Activated T-cell treated with anti-CD3 and anti-CD28 coated beads for 48 hours (primary cell): Measurements from ENCODE around the gene TNFRSF4.
"Not testable (repeated sequence)": the region's sequence is repeated elsewhere in the genome, so short reads cannot be mapped to it uniquely, and the experiment has no call there.

ENCODE experiments used
- DNase-seq: peaks from one replicate; pipeline ENCODE4 v3.0.0-alpha.2; 2020; ENCODE audit warnings: low read depth

Gene TNFRSF4

DNA sequence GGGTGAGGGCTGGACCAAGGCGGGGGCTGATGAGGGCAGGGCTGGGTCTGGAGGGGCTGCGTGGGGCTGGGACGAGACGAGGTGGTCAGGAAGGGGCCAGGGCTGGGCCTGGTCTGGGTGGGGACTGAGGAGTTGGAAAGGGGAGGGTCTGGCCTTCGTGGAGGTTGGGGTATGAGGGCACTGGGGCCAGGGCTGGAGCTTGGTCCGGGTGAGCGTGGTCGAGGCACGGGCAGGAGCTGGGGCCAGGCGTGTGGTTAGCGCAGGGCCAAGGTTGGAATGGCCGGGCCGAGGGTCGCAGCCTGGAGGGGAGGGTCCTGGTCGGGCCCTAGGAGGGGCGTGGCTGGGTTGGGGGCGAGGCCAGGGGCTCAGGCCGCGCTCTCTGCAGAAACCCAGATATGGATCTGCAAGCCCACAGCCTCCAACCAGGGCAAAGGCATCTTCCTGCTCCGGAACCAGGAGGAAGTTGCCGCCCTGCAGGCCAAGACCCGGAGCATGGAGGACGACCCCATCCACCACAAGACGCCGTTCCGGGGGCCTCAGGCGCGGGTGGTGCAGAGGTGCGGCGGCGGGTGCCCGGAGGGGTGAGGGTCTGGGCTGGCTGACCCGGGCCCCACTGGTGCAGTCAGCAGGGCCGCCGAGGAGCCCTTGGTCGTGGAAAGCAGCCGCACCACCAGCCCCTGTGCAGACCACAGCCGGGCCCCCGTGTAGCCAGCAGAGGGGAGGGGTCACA, 31.3 kb downstream of the TNFRSF4 start:
- DNase-seq: no peak

DNA sequence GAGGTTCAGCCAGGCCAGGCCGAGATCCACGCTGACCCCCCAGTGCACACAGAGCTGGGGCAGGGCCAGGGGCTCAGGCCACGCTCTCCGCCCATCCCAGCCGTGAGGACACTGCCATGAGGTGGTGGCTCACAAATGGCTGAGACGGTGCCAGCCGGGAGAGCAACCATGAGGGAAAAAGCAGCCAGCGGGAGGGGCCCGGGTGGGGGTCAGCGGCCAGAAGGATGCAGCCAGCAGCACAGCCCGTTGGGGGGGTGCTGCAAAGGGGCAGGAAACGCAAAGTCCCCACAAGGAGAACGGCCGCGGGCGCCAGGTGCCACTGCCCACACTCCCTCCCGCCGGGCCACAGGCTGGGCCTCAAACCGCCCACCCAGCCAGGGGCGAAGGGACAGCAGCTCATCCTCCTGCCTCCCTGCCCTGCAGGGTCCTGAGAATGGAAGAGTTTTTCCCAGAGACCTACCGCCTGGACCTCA, 32.0 kb downstream of the TNFRSF4 start:
- no peak for DNase-seq

DNA sequence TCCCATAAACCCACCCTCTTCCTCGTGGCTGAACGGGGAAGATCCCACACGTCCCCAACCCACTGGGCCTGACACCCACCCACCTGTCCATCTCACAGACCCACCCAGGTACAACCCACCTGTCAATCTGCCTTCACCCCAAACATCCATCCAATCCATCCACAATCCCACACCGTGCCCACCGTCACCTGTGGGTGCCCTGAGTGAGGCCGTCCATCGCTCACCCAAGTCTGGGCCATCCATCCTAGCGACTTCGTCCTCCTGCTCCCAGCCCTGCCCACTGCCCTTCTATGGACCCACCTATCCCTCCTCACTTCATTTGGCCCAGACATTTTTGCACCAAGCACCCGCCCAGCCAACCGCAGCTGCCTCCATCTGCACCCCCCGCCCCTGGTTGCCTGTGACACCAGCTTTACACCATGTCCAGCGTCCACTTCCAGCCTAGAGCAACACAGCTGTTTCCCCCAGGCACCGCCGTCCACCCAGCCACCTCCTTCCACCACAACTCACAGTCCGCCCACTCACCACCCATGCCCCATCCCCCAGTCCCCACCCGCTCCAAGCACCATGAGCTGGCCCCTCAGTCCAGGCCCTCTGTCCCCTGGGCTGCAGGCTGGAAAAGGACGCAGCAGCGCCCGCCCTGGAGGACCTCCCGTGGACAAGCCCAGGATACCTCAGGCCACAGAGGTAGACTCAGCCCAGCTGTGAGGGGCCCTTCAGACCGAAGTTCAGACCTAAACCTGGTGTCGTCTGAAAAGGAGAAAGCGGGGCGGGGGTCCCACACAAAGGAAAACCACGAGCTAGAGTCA, 32.6 kb downstream of the TNFRSF4 start:
- no peak for DNase-seq

DNA sequence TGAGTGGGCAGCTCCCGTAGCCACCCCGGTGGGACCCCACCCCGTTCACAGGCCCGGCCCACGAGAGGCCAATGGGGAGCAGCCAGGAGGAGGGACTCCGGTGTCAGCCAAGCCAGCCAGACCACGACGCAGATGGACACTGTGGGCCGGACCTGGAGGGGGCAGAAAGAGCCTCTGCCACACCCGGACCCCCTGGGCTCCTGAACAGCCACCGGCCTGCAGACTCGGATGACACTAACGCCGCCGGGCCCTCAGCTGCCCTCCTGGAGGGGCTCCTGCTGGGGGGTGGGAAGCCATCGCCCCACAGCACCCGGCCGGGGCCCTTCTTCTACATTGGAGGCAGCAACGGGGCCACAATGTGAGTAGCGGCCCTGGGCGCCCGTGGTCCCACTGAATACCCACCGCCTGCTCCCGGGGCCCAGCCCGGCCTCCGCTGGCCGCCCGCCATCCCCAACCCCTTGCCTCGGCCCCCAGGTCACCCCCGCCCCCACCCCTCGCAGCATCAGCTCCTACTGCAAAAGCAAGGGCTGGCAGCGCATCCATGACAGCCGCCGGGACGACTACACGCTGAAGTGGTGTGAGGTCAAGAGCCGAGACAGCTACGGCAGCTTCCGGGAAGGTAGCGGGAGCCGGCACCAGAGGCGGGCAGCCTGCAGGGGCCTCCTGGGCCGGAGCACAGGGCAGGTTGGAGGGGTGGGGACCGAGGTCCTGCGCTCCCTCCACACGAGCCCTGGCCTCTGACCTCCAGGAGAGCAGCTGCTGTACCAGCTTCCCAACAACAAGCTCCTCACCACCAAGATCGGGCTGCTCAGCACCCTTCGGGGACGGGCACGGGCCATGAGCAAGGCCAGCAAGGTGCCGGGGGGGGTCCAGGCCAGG, 33.7 kb downstream of the TNFRSF4 start:
- no peak for DNase-seq

DNA sequence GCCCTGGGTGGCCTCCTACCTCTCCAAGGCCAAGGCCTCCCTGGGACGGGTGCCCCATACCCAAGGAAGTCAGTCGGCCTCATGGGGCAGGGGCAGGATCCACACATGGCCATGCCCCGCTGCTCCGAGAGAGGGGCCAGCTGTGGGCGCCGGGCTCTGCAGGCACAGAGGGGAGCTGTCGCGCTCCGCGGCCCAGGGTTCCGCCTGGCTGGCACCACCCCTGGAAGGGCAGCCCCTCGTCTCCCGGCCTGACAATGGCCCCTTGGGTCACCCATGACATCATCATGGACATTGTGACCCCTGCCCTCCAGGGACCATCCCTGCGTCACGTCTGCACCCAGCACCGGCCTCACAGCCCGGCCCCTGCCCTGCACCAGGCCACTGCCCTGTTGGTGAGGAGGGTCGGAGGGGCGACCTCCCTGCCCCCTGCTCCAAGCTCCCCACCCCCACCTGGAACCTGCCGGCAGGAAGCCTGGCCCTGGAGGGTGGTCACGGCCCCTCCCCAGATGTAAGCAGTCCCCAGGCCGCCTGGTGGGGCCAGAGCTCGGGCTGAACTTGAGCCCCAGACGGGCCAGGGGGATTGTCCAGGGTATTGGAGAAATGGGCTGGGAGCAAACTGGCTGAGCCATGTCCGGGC, 34.5 kb downstream of the TNFRSF4 start:
- no peak for DNase-seq

DNA sequence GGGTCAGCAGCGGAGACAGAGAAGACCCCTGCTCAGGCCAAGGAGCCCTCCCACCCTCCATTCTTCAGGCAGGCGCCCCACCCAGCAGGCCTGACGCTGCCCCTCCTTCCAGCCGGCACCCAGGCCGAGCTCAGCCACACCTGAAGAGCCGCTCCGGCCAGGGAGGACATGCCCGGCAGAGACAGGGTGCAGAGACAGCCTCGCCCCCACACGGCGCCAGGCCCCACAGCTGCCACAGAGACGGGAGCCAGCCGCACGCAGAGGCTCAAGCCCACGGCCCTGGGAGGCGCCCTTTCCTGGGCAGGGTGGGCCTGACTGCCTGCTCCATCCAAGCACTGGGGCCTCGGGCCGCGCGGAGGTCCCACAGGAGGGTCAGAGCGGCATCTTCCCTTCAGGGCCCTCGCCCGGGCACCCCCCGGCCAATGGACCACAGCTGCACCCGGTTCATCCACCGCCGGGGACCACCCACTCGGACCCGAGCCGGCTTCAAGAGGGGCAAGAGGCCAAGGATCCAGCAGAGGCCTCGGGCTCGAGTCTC, 35.1 kb downstream of the TNFRSF4 start:
- no peak for DNase-seq

DNA sequence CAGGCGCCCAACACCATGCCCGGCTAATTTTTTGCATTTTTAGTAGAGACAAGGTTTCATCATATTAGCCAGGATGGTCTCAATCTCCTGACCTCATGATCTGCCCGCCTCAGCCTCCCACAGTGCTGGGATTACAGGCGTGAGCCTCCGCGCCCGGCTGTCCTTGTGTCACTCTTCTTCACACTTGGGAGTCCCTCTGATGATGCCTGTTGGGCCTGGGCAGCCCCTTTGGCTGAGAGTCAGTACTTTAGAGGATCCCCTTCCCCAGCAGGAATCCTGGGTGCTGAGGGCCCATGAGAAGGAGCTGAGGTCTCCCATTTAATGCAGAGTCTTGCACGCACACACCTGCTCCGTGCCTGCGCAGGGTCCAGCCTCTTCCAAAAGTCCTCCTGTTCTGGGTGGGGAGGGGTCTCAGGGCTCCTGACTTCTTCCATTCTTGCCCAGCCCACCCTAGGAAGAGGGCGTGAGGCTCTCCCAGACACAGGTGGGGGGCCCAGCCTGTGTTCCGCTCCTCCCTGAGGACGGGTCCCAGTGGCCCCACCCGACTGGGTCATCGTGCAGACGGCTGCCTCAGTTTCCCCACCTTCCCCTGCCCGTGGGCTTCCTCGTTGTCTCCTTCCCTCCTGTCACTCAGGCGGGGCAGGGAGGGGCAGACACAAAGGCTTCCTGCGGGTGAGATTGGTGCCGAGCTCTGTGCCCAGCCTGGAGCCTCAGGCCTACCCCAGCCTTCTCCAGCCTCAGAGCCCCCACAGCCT, 36.3 kb downstream of the TNFRSF4 start:
- no peak for DNase-seq

DNA sequence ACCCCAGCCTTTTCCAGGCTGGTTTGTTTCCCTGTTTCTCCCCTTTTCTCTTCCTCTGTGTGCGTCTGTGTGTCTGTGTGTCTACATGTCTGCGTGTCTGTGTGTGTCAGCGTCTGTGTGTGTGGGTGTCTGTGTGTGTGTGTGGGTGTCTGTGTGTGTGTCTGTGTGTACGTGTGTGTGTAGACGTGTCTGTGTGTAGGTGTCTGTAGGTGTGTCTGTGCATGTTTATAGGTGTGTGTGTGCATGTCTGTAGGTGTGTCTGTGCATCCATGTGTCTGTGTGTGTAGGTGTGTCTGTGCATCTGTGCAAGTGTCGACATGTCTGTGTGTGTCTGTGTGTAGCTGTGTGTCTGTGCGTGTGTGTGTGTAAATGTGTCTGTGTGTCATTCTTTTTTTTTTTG, 37.0 kb downstream of the TNFRSF4 start:
- DNase-seq: no peak

DNA sequence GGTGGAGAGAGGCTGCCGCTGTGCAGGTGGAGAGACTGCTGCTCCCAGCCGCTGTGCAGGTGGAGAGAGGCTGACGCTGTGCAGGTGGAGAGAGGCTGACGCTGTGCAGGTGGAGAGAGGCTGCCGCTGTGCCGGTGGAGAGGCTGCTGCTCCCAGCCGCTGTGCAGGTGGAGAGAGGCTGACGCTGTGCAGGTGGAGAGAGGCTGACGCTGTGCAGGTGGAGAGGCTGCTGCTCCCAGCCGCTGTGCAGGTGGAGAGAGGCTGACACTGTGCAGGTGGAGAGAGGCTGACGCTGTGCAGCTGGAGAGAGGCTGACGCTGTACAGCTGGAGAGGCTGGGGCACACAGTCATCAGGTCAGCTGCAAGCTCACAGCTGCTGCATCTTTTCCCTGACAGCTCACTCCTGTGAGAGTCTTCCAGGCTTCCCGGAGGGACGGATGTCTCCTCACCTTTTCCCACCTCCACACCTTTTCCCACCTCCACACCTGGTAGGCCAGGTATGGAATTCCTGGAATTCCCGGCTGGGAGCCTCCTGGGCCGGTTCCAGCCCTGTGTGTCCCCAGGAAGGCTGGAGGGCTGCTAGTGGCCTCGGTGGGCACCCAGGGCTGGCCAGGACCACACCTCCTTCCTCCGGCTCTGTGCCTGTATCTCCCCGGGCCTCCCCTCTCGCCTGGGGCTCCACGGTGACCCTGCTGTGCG, 37.7 kb downstream of the TNFRSF4 start:
- not testable (repeated sequence) for DNase-seq

DNA sequence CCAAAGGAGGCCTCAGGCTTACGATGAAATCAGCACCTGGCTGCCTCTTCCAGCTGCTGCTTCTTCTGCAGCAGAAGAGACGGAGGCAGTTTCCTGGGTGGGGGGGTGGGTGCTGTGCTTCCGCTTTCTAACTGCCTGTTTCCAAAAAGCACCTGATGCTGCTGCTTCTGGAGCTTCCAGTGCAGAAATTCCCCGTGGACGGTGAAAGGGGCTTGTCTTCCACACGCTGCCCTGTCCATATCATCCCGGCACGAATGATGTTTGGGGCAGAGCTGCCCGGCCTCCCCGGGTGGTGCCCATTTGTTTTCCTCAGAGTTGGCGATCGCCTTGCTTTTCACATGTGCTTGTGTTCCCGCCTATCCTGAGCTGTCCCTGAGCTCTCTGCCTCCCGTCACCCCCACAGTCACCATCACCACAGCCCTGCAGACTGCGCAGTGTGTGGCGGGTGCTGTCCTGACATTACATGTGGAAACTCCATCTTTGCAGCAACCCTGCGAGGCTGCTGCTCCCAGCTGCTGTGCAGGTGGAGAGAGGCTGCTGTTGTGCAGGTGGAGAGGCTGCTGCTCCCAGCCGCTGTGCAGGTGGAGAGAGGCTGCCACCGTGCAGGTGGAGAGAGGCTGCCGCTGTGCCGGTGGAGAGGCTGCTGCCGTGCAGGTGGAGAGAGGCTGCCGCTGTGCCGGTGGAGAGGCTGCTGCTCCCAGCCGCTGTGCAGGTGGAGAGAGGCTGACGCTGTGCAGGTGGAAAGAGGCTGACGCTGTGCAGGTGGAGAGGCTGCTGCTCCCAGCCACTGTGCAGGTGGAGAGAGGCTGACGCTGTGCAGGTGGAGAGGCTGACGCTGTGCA, 38.5 kb downstream of the TNFRSF4 start:
- DNase-seq: no peak

DNA sequence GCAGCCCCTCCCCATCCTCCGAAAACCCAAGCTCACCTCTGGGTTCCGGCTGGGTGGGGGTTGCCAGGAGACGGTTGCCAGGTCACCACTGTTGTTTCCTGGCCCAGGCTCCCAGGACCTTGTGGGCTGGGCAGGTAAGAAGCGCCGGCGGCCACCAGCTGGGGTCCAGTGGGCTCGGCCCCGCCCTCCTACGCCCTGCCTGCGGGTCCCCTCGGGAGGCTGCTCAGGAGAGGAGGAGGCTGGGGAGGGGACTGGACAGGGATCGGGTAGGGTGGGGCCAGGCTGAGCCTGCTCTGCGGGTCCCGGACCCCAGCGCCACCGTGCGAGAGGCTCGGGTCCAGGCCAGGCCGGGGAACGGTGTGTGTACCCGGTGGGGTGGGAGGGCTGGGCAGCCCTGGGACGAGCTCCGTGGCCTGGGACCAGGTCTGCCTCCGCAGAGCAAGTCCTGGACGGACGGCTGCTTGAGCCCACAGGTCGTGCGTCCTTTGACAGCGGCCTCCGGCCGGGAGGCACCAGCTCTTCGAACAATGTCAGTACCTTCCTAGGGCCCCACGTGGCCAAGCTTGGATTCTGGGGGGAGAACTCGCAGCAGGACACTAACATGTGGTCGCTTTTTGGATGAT, 40.0 kb downstream of the TNFRSF4 start, which contains the start of gene TTLL10:
TTLL10 (plus strand) TSS at position 88 of the 623 bp plus-strand sequence. CDS start 5,336 bp downstream, outside the sequence.
- no peak for DNase-seq

DNA sequence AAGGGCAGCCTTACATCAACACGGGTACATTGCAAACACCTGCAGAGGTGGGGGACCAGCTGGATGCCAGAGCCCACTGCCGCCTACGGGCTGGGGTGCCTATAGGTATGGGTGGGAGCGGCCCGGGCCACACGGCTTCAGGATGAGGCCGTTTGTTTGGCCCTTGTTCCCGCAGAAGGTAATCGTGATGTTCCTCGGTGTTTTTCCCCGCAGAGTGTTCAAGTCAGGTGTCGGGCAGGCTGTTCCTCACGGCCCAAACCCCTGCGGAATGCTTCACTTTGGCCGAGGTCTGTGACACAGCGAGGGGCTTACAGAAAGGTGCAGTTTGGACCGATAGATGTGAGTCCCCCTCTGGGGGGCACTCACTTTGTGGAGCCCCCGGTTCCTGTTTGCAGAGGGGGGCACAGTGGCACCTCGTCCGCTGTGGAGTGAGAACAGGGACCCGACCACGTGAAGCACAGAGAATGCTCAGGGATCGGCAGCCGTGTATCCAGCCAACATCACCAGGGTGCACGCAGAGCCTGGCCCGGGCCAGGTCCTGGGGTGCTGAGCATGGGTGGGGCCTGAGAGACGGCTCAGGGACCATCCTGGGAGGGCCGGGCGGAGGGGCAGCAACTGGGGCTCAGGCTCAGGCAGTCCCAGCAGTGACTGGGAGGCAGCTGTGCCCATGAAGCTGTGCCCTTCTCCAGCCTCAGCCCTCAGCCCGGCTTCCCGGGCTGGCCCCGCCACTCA, 40.7 kb downstream of the TNFRSF4 start:
- no peak for DNase-seq

DNA sequence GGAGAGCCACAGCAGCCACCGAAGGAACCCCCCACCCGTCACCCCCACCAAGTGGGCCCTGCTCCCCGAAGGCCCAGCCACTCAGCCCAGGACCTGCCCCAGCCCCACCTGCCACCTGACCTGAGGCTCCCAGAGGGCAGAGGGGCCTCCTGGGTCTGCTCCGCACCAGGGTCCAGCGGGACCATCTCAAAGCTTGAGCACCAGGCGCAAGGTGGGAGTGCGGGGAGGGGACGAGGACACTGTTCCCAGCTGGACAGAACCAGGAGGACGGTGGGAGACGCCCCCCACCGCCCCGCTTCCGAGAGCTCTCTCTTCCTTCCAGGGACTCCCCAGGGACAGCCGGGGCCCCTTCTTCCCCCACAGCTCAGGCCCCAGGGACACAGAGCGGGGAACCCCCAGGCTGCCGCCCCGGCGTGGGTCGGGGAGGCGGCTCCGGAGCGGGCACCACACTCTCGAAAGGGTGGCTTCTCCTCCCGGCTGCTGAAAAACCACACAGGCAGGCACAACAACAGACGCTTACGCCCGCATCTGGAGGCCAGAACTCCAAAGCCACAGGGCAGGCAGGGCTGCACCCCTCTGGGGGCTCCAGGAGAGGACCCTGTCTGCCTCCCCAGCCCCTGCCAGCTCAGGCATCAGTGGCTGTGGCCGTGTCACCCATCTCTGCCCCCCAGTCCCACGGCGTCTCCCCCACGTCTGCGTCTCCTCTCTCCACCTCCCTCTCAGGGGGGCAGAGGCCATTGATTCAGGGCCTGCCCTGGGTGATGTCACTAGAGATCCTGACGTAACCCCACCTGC, 42.2 kb downstream of the TNFRSF4 start:
- DNase-seq: no peak

DNA sequence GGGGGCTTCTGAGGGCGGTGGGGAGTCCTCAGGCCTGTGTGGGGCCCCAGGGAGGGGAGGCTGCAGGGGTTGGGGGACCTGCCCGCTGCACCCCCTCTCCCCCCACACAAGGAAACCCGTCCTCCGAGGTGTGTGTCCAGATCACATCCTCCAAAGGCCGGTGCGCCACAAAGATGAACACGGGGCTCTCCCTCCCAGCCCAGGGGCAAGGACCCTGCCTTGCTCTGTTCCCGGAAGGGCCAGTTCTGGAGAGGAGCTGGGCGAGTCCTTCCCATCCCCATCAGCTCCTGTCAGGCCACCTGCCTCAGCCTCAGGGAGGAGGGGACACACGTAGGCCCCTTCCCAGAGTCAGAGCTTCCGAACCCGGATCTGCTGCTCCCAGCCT, 42.8 kb downstream of the TNFRSF4 start:
- DNase-seq: no peak

DNA sequence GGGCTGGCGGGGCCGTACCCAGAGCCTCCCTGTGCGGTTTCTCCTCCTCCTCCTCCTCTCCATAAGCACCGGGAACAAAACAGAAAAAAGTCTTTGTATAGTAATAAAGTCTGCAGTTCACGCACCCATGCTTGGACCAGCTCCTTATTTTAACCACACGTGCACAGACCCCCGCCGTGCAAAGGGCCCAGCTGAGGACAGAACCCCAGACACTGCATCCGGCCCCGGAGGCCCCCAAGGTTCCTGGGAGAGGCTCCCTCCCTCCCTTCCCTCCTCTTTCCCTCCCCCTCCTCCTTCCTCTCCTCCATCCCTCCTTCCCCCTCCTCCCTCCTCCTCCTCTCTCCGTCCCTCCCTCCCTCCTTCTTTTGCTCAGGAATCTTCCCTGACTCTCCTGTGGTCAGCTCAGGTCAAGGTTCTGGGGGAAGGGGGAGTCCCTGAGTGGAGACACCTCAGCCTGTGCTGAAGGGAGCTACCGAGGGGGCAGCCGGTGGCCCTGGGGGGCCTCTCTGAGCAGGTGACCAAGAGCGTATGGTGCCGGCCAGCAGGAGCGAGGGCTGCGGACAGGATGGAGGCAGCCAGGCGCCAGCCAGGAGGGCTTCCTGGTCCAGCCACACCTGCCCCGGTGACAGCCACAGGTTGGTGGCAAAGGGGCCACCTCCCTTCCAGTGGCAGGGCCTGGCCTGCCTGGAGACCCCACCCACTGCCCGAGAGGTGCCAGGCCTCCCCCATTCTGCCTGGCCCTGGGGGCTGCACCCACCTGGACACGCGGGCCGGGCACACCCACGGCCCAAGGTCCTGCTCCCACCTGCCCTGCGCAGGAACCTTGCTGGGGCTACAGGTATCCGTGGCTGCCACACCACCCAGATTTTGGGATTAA, 43.5 kb downstream of the TNFRSF4 start:
- no peak for DNase-seq
